ENCODE results near the gene AP2A2. TPM values are rescaled to one million over a fixed set of nuclear protein-coding genes. Genes with fewer than 3 reads are reported as not detected.
"Not testable (repeated sequence)": the region's sequence is repeated elsewhere in the genome, so short reads cannot be mapped to it uniquely, and the experiment has no call there.

The AP2A2 gene
- total RNA-seq, 1 donor from 2014 or later: 120 TPM

- DNase-seq (ENCODE audit: low spot score): no peak
Observed at GRCh38 chr11:972523-973211, 47.0 kb downstream of the AP2A2 start.

GRCh38 chr11:973237-973636, 47.6 kb downstream of the AP2A2 start:
- DNase-seq (ENCODE audit: low spot score): no peak

GRCh38 chr11:975376-975775, 49.7 kb downstream of the AP2A2 start:
- DNase-seq (ENCODE audit: low spot score): not testable (repeated sequence)

- DNase-seq (ENCODE audit: low spot score): no peak
Observed at GRCh38 chr11:975827-976226, 50.2 kb downstream of the AP2A2 start.

- no peak for DNase-seq (ENCODE audit: low spot score)
Observed at GRCh38 chr11:976431-977160, 50.9 kb downstream of the AP2A2 start.

GRCh38 chr11:977830-978720, 52.4 kb downstream of the AP2A2 start:
- no peak for DNase-seq (ENCODE audit: low spot score)

DNA sequence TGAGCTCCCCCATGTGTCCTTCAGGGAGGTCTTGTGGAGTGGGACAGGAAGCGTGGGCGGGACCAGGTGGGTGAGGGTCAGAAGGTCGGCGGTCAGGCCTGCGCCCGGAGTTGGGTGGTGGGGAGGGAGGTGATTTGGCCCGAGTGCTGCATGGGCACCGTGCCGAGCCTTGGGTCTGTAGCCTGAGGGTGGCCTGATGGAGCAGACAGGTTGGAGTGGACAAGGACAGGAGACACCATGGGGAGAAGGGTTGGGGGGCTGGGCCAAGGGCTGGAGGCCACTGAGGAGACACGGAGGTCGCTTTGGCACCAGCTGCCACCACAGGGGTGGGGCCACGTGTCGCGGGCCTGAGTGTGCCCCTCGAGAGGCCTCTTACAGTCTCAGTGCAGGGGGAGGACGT, 53.1 kb downstream of the AP2A2 start:
- DNase-seq (ENCODE audit: low spot score): no peak

DNA sequence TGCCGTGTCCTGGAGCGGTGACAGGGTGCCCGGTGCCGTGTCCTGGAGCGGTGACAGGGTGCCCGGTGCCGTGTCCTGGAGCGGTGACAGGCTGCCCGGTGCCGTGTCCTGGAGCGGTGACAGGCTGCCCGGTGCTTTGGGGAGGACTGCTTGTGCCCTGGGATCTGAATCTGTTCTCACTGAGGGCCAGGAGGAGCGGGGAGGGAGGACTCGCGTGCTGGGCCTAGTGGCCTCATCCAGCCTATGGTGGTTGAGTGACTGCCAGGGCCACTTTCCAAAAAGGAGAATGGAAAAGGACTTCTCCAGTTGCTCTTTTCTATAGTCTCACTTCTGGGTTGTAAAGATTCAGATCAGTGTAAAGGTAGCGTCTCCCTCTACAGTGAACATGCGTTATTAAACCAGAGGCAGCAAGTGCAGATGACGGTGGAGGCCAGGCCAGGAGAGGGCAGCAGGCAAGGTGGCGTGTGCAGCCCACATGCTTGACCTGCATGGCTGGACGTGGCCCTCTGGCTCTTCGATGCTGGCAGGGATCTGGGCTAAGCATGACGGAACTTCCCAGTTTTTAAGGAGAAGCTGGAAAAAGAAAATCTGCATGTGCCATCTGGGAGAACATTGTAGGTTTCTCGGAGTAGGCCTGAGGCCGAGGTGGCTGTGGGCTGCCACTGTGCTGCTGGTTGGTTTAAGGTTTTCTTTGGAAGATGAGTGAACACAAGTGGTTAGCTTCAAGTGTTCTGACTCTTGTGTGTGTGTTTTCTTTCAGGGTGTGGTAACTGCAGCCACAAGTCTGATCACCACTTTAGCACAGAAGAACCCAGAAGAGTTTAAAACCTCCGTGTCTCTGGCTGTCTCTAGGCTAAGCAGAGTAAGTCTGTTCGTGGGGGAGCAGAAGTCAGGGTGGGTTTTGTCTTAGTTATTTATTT, 55.0 kb downstream of the AP2A2 start:
- no peak for DNase-seq (ENCODE audit: low spot score)

DNA sequence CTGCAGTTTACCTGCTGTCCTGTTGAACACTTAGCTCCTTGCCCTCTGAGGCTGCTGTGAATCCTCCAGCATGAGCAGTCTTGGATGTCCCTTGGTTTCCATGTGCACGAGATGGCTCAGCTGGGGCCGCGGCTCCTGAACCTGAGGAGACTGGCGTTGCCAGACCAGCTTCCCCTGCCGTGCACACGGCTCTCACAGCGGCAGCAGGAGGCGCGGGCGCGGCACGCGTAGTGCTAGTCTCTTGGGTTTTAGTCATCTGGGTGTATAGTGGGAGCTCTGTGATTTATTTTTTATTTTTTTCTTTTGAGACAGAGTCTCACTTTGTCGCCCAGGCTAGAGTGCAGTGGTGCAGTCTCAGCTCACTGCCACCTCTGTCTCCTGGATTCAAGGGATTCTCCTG, 56.1 kb downstream of the AP2A2 start:
- DNase-seq (ENCODE audit: low spot score): no peak

- no peak for DNase-seq (ENCODE audit: low spot score)
Observed at GRCh38 chr11:984546-984945, 58.9 kb downstream of the AP2A2 start.

- DNase-seq (ENCODE audit: low spot score): no peak
Observed at GRCh38 chr11:985406-985805, 59.7 kb downstream of the AP2A2 start.

- no peak for DNase-seq (ENCODE audit: low spot score)
Observed at GRCh38 chr11:985848-986247, 60.2 kb downstream of the AP2A2 start.

DNA sequence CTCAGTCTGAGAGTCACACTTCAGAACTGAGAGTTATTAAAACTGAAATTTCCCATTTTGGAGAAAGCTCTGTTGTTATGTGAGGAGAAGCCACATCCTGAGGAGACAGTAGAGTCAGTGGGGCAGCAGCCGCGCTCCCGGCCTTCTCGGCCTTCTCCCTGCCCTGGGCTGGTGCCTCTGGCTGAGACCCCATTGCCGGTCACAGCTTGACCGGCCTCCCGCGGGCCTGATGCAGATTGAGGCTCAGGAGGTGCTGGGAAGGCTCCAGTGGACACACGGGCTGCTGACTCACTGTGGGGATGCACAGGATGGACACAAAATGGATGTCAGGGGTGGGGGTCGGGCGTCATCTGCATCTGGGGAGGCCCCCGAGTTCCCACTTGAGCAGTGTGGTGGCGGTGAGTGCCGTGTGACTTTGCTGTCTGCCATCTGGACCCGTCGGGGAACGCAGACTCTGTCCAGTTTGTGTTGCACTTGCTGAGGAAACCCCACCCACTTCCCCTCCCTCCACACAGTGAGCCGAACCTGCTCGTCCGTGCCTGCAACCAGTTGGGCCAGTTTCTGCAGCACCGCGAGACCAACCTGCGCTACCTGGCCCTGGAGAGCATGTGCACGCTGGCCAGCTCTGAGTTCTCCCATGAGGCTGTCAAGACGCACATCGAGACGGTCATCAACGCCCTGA, 60.7 kb downstream of the AP2A2 start:
- no peak for DNase-seq (ENCODE audit: low spot score)

DNA sequence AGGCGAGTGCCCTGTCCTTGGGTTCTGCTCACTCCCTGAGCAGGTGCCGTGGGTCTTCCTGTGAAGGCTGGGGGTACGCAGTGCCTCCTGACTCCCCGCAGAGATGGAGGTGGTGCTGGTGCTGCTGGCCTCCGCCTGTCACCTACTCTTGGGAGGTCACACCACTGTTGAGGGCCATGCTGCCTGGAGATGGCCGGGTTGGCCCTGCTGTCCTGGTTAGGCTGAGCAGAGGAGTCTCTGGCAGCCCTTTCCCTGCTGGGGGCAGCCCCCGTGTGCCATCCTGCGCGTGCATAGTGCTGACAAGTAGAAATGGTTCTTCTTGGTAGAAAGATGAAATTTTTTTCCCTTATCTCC, 61.3 kb downstream of the AP2A2 start:
- DNase-seq (ENCODE audit: low spot score): no peak

- no peak for DNase-seq (ENCODE audit: low spot score)
Observed at GRCh38 chr11:987671-988070, 62.0 kb downstream of the AP2A2 start.

- DNase-seq (ENCODE audit: low spot score): no peak
Observed at GRCh38 chr11:990101-990500, 64.4 kb downstream of the AP2A2 start.

- no peak for DNase-seq (ENCODE audit: low spot score)
Observed at GRCh38 chr11:991034-991433, 65.4 kb downstream of the AP2A2 start.

- no peak for DNase-seq (ENCODE audit: low spot score)
Observed at GRCh38 chr11:991711-992307, 66.1 kb downstream of the AP2A2 start.

DNA sequence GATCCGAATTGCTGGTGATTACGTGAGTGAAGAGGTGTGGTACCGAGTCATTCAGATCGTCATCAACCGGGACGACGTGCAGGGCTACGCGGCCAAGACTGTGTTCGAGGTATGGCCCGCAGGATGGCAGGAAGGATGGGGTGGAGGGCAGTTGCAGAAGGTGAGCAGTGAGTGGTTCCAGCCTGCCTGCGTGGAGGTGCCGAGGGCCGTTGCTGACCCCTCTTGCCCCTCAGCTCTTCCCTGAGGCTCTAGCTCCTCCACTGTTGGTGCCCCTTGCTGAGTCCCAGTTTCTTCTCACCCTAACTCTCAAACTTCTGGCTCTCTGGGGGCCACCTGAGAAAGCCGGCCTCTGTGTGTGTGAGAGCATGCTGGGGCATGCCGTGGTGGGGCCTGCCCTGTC, 66.9 kb downstream of the AP2A2 start:
- DNase-seq (ENCODE audit: low spot score): no peak

DNA sequence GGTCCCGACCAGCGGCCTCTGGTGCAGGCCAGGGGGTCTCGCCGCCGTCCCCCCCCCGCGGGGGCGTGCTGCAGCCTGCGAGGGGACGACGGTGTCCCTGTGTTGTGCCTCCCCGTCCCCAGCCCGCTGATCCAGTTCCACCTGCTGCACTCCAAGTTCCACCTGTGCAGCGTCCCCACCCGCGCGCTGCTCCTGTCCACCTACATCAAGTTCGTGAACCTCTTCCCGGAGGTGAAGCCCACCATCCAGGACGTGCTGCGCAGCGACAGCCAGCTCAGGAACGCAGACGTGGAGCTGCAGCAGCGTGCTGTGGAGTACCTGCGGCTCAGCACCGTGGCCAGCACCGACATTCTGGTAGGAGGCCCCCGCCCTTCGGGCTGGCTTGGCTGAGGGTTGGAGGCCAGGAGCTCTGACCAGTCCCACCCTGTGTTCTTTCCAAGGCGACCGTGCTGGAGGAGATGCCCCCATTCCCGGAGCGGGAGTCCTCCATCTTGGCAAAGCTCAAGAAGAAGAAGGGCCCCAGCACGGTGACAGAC, 68.0 kb downstream of the AP2A2 start:
- no peak for DNase-seq (ENCODE audit: low spot score)

Data from mesenteric fat pad (tissue), 1 donor.